GM19193 (cell line): ENCODE results near the gene TMEM203.

Source experiments
- POLR2A ChIP-seq: IDR thresholded peaks from 4 replicates; pipeline ENCODE4 v1.6.1; 2011; ENCODE audit not compliant: insufficient read depth, insufficient read length; ENCODE audit errors: extremely low read depth

TMEM203 gene

DNA sequence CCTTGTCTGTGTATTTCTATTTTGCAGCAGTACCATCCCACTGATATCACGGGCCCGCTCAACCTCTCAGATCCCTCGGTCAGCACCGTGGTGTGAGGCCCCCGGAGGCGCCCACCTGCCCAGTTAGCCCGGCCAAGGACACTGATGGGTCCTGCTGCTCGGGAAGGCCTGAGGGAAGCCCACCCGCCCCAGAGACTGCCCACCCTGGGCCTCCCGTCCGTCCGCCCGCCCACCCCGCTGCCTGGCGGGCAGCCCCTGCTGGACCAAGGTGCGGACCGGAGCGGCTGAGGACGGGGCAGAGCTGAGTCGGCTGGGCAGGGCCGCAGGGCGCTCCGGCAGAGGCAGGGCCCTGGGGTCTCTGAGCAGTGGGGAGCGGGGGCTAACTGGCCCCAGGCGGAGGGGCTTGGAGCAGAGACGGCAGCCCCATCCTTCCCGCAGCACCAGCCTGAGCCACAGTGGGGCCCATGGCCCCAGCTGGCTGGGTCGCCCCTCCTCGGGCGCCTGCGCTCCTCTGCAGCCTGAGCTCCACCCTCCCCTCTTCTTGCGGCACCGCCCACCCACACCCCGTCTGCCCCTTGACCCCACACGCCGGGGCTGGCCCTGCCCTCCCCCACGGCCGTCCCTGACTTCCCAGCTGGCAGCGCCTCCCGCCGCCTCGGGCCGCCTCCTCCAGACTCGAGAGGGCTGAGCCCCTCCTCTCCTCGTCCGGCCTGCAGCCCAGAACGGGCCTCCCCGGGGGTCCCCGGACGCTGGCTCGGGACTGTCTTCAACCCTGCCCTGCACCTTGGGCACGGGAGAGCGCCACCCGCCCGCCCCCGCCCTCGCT is 37.5 kb downstream of the TMEM203 start:
- TF ChIP-seq POLR2A = no peak

DNA sequence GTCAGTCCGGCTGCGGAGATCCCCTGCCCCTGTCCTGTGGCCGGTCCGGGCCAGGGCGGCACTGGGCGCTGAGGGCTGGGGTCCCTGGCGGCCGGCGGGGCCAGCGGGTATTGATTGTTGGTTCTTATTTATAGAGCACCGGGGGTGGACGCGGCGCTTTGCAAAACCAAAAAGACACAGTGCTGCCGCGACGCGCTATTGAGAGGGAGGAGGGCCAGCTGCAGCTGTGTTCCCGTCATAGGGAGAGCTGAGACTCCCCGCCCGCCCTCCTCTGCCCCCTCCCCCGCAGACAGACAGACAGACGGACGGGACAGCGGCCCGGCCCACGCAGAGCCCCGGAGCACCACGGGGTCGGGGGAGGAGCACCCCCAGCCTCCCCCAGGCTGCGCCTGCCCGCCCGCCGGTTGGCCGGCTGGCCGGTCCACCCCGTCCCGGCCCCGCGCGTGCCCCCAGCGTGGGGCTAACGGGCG is 38.1 kb downstream of the TMEM203 start:
- no peak for TF ChIP-seq POLR2A

DNA sequence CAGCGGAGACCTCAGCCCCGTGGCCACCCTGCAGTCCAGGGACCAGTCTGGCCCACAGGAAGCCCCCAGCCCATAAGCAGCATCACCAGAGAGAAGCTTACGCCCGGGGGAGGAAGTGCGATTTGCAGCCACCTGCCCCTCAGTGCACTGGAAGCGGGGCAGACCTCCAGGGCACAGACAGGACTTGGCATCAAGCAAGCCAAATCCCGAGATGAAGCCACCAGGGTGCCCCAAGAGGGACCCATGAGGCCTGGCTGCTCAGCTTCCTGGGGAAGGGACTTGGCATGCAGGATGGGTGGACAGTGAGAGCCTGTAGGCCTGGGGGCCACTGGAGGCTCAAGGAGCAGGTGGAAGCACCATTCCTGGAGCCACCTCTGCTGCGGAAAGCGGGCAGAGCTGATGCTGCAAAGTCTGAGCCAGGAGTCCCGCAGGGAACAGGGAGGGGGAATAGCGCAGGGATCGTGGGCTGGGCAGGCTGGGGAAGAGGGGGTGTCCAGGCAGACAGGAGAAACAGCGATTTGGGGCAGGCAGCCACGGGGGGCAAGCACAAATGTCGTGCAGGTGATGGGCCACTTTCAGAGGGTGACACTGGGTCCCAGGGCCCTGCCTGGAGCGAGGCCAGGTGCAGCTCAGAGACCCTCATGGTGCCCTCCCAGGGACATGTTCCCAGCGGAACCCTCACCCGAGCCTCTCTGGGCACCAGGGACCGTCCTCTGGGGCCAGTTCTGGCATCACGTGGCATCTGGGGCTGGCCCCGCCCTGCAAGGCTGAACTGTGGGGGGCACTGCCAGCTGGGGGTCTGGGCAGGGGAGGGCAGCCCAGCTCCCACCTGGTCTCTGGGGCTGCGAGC is 38.8 kb downstream of the TMEM203 start:
- no peak for TF ChIP-seq POLR2A

DNA sequence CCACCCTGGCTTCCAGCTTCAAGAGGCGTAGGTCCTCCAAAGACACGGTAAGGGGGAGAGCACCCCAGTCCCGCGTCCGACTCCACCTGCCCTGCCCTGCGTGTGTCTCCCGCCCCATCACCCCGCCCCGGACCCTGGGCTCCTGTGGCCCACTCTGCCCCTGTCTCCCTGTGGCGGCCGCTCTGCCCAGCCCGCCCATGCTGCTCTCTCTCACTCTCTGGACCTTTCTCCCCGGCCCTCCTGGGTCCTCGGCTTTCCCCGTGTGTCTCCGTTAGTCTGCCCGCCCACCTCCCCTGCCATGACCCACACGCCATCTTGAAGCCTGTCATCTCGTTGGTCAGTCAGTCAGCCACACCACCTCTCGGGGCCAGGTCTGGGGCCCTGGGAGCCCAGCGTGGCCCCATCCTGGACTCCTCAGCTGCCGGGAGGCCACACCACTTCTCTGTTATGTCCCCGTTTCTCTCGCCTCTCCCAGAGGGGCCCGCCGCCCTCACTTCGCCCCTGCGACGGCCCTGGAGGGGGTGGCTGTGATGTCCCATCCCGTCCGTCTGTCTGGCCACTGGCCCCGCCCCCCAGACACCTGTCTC is 40.1 kb downstream of the TMEM203 start:
- TF ChIP-seq POLR2A = no peak

DNA sequence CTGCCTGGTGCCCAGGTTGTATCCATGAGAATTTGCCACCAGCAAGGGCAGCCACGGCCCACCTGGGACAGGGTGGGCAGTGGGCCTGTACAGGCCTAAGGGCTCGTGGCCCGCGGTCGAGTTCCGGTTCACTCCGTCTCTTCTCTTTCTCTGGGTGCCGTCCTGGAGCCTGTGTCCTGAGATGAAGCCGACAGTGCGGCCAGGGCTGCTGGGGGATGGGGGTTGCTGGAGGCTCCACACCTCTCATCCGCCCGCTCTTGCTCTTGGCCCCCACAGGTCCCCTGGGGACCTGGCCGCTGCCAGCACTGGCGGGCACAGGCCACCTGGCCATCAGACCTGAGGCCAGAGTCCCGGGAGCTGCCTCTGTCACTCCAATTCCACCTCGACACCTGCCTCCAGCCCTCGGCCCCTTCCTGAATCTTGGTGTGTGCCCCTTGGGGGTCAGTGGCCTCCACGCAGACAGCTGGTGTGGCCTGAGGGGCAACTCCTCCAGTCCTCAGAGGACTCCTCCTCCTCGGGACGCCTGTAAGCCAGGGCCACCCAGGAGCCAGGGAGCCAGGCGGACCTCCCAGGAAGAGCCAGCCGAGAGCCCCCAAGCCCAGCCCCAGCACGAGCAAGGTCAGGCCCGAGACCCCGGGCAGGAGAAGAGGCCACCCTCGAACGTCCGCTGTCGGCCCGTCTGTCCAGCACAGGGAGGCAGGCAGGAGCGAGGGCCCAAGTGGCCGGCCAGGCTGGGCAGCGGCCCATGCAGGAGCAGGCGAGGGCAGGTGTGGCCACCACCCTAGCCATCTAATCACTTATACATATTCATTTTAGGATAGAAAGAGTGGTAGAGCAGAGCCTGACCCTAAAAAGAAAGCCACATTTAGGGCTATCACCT is 40.8 kb downstream of the TMEM203 start:
- TF ChIP-seq POLR2A = no peak

DNA sequence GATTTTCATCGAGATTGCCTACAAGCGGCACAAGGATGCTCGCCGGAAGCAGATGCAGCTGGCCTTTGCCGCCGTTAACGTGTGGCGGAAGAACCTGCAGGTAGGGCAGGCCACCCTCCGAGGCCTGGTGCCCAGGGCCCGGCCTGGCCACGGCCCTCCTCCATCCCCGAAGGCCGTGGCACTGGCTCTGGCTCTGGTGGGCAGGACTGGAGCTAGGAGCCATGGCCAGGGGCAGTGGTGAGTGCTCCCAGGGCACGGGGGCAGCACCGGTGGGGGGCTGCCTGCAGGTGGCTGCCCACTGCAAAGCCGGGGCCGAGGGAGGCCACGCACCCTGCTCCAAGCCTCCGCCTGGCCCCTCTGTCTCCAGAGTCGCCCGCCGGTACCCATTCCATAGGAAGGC is 41.6 kb downstream of the TMEM203 start:
- TF ChIP-seq POLR2A = no peak

DNA sequence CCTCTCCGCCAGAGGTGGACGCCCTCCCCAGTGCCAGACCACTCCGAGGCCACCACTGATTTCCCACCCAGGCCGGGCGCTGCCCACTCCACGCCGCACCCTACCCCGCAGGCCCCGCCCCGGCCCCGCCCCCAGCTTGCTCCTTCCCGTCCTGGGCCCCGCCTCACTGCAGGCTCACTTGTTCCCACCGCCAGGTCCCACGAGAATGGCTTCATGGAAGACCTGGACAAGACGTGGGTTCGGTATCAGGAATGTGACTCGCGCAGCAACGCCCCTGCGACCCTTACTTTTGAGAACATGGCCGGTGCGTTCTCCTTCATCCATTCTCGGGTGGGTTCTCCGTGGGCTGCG is 42.1 kb downstream of the TMEM203 start:
- no peak for TF ChIP-seq POLR2A

DNA sequence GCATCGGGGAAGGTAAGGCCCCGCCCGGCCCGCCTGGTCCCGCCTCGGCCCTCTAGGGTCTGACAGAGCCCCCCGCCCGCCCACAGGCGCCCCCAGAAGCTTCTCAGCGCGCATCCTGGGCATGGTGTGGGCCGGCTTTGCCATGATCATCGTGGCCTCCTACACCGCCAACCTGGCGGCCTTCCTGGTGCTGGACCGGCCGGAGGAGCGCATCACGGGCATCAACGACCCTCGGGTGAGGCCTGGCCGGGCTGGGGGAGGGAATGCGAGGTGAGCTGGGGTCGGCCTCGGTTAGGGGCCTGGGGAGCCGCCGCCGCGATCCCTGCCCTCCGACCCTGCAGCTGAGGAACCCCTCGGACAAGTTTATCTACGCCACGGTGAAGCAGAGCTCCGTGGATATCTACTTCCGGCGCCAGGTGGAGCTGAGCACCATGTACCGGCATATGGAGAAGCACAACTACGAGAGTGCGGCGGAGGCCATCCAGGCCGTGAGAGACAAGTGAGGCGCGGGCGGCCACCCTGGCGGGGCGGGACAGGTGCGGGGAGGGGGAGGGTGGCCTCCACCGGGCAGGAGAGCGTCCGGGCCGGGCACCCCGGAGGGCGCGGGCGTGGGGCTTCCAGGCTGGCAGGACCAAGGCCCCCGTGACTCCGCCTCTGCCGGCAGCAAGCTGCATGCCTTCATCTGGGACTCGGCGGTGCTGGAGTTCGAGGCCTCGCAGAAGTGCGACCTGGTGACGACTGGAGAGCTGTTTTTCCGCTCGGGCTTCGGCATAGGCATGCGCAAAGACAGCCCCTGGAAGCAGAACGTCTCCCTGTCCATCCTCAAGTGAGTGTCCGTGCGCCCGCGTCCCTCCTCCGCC is 42.7 kb downstream of the TMEM203 start:
- no peak for TF ChIP-seq POLR2A

DNA sequence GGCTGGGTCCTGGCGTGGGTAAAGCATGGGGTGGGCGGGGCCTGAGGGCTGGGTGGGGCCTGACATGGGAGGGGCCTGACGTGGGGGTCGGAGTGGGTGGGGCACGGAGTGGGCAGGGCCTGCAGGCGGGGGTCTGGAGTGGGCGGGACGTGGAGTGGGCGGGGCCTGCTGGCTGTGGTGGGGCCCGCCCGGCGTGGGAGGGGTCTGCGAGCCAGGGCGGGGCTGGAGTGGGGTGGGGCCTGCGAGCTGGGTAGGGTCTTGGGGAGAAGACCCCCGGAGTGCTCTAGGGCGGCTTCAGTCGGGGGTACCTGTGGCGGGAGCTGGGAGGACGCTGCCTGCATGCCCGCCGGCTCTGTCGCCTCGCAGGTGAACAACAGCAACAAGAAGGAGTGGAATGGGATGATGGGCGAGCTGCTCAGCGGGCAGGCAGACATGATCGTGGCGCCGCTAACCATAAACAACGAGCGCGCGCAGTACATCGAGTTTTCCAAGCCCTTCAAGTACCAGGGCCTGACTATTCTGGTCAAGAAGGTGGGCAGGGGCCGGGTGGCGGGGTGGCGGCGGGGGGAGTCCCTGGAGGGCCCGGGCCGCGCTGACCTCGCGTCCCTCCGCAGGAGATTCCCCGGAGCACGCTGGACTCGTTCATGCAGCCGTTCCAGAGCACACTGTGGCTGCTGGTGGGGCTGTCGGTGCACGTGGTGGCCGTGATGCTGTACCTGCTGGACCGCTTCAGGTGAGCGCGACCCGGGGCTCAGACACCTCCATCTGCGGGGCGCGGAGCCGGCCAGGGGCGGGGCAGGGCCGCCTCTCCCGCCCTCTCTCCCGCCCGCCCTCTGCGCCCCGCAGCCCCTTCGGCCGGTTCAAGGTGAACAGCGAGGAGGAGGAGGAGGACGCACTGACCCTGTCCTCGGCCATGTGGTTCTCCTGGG is 43.6 kb downstream of the TMEM203 start:
- no peak for TF ChIP-seq POLR2A

DNA sequence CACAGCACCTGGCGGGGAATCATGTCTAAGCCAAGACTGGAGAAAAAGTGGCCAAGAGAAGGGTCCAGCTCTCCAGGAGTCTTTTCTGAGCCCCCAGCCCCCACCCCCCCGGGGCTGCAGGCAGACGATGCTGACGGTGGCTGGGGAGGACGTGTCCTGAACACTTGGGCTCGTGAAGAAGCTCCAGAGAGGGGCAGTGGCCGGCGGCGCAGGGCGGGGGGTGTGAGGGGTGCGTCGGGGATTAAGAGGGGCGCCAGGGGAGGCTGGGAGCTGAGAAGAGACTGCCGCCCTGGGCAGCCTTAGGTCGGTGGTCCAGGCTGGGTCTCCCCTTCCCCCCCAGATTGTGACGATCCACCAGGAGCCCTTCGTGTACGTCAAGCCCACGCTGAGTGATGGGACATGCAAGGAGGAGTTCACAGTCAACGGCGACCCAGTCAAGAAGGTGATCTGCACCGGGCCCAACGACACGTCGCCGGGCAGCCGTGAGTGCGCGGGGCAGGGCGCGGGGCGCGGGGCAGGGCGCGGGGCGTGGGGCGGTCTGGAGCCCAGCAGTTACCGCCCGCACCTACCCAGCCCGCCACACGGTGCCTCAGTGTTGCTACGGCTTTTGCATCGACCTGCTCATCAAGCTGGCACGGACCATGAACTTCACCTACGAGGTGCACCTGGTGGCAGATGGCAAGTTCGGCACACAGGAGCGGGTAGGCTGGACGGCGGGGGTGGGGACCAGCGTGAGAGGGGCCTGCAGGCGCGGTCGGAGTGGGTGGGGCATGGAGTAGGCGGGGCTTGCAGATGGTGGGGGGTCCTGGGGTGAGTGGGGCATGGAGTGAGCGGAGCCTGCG is 44.5 kb downstream of the TMEM203 start:
- no peak for TF ChIP-seq POLR2A

DNA sequence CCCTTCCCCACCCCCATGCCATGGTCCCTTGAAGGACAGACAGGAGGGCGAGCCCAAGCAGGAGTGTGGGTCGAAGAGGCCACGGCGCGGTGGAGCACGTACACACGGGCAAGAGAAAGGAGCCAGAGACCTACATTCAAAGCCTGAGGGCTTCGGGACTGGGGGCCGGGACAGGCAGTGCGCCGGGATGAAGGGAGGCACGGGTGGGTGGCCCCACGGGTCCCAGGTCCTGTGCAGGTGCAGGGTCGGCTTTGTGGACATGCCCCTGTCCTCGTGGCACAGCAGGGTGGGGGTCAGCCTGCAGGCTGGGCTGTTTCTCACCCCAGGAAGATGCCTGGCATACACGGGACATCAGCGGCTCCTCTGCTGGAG is 45.4 kb downstream of the TMEM203 start:
- no peak for TF ChIP-seq POLR2A

DNA sequence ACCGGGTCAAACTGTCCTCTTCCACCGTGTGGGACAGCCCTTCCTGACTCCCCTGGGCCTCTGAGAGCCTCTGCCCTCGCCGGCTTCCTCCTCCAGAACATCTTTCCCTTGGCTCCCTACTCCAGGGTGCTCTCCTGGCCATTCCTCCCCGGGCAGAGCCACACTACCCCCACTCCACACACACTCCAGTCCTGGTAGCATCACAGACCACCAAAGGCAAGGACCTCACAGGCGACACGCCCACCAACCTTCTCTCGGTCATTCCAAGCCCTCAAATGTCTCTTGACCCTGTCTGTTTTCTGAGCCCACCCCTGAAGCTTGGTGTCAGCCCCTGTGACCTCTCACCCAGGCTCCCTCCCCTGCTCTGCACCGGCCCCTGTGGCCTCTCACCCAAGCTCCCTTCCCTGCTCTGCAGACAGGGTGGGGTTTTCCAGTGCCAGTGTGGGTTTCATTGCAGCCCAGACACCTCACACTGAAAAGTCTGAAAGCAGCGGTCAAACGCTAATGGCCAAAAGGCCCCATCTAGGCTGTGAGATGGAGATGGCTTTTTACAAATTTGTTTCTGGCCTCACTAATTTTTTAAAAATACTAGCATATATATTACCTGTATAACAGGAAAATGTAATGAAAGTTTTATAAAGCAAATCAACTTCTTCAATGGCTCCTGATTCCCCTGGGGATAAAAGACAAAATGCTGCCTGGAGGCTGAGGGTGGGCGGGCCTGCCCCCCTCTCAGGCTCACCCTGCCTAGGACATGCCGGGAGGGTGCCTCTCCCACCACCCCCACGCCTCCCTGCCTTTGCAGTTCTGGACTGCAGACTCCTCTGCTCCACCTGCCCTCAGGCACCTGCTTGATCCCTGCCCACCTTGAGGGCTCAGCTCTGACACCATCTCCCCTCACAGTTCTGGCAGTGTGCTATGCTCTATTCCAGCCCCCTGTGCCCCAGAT is 46.1 kb downstream of the TMEM203 start:
- TF ChIP-seq POLR2A = no peak
